Activated T-helper 9 cell treated with anti-CD3 and anti-CD28 coated beads, Interleukin-2, amount 50 U/mL, for 16 hours (primary cell): Measurements from ENCODE around the gene ABLIM1.

Experiments
- DNase-seq: peaks from one replicate; pipeline ENCODE4 v3.0.0-alpha.2; 2020; ENCODE audit warnings: low read depth

ABLIM1 gene

DNA sequence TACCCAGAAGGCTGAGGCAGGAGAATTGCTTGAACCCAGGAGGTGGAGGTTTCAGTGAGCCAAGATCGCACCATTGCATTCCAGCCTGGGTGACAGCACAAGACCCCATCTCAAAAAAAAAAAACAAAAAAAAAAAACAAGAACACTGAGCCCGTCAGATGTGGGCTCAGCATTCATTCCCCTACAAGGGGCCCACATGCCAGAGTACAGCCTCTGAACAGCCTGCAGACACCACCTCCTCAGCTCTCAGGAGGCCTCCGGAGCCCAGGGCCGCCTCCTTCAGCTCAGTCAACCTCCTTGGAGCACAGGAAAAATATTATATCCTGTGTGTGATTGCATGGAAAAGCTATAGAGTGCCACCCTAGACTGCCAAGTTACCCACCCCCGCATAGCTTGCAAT lies 112.3 kb downstream of the ABLIM1 start:
- DNase-seq = no peak

GRCh38 chr10:114545071-114545470 lies 113.0 kb downstream of the ABLIM1 start:
- DNase-seq = no peak

DNA sequence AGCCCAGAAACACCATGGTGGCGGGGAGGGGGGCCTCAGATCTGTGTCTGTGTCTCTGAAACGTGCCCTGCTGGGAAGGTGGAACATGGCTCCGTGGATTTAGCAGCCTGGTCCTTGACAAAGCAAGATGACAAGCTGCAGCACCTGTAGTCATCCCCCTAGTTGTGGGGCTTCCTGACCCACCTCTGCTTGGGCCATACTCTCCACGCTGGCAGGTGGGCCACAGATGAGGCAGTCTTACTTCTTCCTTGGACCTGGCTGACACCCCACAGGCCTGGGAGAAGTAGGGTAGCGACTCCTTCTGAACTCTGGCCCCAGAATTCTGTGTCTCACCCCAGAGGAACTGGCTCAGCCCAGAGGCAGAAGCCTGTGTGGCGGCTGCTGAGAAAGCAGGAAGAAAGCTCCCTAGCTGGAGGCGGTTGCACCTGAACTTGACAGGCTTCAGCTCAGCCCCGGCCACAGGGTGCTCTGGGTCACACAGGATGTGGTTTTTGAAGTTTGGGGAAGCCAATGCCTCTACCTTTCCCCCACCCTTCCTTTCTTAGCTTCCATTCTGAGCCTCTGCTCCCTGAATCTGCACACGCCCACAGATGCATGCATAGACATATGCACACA lies 113.9 kb downstream of the ABLIM1 start:
- no peak for DNase-seq

DNA sequence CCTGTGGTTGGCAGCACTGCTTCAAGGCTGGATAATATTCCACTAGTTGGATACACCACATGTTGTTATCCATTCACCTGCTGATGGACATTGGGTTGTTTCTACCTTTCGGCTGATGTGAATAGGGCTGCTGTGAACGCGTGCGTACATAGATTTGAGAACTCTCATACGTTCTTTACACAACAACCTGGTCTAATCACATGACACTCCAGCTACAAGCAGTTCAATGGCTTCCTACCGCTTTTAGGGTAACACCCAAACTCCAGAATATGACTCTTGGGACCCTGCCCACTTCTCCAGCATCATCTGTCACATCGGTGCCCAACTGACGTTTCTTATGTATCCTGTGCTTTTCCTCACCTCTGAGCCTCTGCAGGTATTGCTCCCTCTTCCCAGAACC lies 114.6 kb downstream of the ABLIM1 start:
- no peak for DNase-seq

DNA sequence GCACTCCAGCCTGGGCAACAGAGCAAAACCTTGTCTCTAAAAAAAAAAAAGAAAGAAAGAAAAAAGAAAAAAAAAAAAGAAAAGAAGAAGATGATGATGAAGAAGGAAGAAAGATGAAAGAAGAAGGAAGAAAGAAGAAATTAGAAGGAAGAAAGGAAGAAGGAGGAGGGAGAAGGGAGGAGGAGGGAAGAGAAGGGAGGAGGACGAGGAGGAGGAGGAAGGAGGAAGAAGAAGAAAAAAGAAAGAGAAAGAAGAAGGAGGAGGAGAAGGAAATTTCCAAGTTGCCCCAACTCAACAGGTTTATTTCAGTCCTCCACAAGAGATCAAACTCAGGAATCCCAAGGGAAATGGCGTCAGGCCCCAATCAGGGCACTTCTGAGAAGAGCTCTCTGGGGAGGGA lies 115.7 kb downstream of the ABLIM1 start:
- DNase-seq = no peak

- DNase-seq = no peak
These were observed 116.3 kb downstream of the ABLIM1 start for GRCh38 chr10:114541797-114542160.

- DNase-seq = peak; percentile 47
These were observed 116.8 kb downstream of the ABLIM1 start for GRCh38 chr10:114541081-114541796.

DNA sequence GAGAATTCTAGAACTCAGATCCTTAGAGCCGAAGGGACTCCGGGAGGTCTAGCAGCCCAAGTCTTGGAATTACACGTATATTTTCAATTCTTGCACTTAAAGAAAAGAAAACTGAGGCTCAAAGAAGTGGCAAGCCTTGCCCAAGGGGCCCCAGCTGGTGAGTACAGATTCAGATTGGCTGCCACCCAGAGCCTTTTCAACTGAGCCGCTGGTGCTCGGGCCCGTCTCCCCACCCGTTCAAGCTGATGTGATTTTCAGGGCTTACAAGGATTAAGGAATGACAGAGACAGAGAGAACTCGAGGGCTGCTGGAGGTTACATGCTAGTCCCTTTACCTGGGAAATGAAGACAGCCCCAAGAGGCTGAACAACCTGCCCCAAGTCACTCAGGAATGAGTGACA lies 117.8 kb downstream of the ABLIM1 start:
- DNase-seq = no peak

- no peak for DNase-seq
These were observed 118.5 kb downstream of the ABLIM1 start for GRCh38 chr10:114539623-114540022.

DNA sequence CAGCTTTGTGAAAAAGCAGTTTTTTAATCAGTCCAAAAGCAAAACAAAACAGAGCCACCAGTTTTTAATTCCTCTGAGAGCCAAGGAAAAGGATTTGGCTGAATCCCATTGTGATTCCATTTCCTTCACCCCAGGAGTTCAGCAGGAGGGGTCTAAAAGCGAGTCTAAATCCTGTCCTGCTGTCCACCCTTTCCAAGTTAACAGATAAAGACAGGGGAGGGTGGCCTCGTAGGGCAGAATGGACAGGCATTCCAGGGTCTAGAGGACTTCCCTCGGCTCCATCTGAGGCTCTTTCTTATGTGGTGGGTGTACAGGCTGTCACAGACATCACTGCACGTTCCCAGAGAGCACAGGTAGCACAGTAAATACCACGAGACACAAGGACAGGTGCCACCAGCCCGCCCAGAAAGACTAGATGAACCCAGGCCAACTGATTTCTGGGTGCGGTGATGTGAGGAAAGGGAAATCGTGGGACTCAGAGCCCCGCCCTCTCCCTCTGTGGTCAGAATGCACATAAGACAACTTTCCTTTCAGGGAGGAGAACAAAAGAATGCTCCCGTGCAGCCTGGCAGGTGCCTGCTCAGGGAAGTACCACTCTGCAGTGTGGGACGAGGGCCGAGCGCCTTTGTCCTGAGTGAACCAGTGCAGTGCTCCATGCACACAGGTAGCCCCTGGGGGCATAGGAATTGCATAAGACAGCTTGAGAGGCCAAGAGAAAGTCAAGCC lies 119.7 kb downstream of the ABLIM1 start:
- peak; percentile 32 for DNase-seq

GRCh38 chr10:114537736-114538135 lies 120.3 kb downstream of the ABLIM1 start:
- DNase-seq = no peak

DNA sequence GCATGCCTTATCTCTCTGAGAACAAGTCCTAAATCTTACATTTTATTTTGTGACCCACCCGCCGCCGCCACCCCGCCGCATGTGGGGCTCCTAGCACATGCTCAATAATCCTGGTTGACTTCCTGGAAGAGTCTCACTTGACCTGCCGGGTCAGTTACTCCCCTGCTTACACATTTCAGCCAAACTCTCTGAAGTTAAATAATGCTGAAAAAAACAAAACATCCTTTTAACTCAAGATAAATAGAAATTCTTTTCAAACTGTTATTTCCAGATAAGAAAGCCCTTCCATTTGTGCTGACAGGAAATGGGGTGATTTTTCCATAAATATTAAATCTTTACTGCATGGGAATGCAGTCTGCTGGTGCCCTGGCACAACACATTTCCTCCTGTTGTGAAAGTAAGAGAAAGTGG lies 123.5 kb downstream of the ABLIM1 start:
- no peak for DNase-seq

DNA sequence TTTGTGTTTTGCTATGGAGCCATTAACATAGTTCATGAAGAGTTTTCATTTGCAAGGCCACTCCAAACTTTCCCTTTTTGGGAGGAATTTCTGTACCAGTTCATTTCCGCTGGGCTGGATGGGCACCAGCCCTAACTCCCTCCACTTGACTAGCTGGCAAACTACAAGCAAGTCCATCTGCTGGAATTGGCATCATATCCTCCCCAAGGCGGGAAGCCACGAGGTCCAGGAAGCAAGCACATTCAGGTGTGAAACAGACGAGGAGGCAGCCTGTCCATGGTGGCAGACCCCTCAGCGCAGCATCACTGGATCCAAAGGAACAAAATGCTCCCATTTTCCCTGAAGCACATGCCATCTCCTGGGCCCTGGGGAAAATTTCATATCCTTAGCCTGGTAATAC lies 125.8 kb downstream of the ABLIM1 start:
- DNase-seq = no peak

GRCh38 chr10:114526504-114527238 lies 131.4 kb downstream of the ABLIM1 start:
- DNase-seq = peak; percentile 82

DNA sequence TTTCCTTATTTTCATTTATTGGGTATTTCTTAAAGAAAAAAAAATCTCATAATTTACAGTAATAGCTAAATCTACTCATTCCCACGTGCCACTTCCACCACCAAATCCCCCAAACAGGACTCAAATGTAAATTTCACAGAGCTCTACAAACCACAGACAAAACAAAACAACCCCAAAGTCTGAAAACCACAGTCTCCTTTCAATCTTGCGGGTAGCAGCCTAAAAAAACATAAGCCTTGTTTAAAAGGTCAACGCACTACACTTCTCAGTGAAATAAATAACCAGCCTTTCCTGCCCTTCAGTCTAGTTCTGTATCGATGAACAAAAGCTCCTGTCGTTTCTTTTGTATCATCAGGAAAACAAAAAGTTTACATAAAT lies 132.0 kb downstream of the ABLIM1 start:
- no peak for DNase-seq

- no peak for DNase-seq
These were observed 132.6 kb downstream of the ABLIM1 start for GRCh38 chr10:114525368-114525949.

DNA sequence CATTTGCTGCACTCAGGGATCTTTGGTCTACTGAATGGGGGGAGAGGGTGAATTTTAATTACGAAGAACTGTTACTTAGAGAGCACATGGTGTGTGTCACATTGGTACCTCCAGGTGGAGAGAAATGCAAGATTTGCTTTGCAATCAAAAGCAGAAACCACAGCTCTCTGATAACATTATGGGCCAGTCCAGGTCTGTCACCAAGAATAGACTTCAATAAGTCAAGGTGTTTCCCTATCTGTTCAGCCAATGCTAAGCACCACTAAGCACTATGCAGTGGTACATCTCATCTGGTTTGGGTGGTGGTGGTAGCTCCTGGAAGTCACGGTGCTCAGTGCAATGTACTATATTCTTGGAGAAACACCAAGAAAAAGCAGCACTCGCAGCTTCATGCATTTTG lies 134.2 kb downstream of the ABLIM1 start:
- no peak for DNase-seq

DNA sequence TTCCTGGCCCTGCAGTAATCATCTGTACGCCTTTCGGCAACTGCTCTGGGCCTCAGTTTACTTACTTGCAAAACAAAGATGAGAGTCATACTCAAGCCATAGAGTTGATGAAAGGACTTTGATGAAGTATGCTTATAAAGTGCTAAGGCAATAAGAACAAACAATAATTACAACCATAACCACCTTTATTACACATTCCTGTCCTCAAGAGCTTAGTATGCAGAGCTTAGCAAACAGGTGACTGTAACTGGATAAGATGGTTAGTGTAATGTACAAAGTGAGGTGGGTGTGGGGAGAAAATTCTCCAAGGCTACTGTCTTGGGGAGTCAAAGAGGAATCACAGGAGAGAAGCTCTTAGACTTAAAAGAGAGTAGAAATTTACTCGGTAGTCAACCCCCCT lies 136.8 kb downstream of the ABLIM1 start:
- no peak for DNase-seq

DNA sequence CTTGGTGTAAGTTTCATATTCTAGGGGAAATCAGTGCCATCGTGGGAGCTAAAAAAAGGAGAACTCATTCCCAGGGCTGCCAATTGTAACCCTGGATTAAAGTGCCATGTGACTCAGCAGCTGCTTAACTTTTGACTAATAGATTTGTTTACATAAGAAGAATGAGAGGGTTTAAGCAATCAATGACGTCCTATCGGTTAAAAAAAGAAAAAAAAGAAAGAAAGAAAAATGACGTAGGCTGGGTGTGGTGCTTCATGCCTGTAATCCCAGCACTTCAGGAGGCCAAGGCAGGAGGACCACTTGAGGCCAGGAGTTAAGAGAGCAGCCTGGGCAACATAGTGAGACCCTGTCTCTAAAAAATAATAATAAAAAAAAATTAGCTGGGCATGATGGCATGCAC lies 137.6 kb downstream of the ABLIM1 start:
- no peak for DNase-seq

DNA sequence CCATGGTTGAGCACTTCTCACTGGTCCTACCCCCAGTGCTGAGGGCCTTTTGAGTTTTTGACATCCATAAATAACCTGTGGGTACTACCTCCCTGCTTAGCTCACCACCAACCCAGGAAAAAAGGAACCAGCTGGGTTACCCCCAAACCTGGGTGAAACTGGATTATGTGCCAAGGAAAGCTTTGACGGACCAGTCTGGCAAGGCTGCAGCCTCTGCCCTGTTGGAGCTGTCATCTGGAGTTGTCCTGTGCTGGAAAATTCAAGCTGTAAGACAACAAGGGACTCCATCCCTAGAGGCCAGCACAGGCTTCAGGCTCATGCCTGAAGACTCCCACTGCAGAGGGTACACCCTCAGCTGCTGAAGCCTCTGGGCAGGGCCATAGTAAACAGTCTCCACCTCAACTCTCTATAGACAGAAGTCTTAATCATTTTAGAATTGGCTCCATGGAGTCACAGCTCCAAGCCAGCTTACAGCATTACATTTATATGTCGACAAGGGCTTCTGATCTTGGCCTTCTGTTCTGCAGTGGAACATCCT lies 138.2 kb downstream of the ABLIM1 start:
- DNase-seq = no peak

- DNase-seq = no peak
These were observed 138.8 kb downstream of the ABLIM1 start for GRCh38 chr10:114519306-114519669.
